SK-N-SH treated with all-trans-retinoic acid at 6 μM for 48 hours (cell line): ENCODE data around the gene IMMP2L.

ENCODE experiments used
- BACH2 ChIP-seq: fragments of 250-450 bp; sonication (Bioruptor Pico); IDR thresholded peaks from 2 replicates; pipeline ENCODE4 v1.9.0; 2021; ENCODE audit warnings: mild to moderate bottlenecking, borderline replicate concordance
- CSDC2 ChIP-seq: fragments of 250-450 bp; sonication (Bioruptor Pico); IDR thresholded peaks from 2 replicates; pipeline ENCODE4 v1.5.0; 2020; ENCODE audit warnings: mild to moderate bottlenecking, moderate library complexity
- ESRRG ChIP-seq: fragments of 250-450 bp; sonication (Bioruptor Pico); IDR thresholded peaks from 2 replicates; pipeline ENCODE4 v1.6.1; 2021; ENCODE audit warnings: mild to moderate bottlenecking
- RARB ChIP-seq: fragments of 250-450 bp; sonication (Bioruptor Pico); IDR thresholded peaks from 2 replicates; pipeline ENCODE4 v1.8.0; 2021; ENCODE audit warnings: mild to moderate bottlenecking, moderate library complexity
- TCF4 ChIP-seq: fragments of 250-450 bp; sonication (Bioruptor Pico); IDR thresholded peaks from 2 replicates; pipeline ENCODE4 v1.8.0; 2021; ENCODE audit warnings: mild to moderate bottlenecking, moderate library complexity, borderline replicate concordance
- TOX ChIP-seq: fragments of 250-450 bp; sonication (Bioruptor Pico); IDR thresholded peaks from 2 replicates; pipeline ENCODE4 v1.8.0; 2021; ENCODE audit warnings: mild to moderate bottlenecking, moderate library complexity, borderline replicate concordance
- ZFP3 ChIP-seq: fragments of 250-450 bp; sonication (Bioruptor Pico); IDR thresholded peaks from 2 replicates; pipeline ENCODE4 v1.5.0; 2020; ENCODE audit warnings: mild to moderate bottlenecking, moderate library complexity
- TF ChIP-seq, protein P1 (sequence below): fragments of 250-450 bp; sonication (Bioruptor Pico); IDR thresholded peaks from 2 replicates; pipeline ENCODE4 v1.8.0; 2020; ENCODE audit warnings: mild to moderate bottlenecking, moderate library complexity, borderline replicate concordance

- TF ChIP-seq ZFP3 (CRISPR knock-in tag) (no peak), TOX (CRISPR knock-in tag) (no peak), ESRRG (no peak), TCF4 (no peak), BACH2 (CRISPR knock-in tag) (no peak), RARB (CRISPR knock-in tag) (no peak), CSDC2 (no peak)
- TF ChIP-seq, protein P1, sequence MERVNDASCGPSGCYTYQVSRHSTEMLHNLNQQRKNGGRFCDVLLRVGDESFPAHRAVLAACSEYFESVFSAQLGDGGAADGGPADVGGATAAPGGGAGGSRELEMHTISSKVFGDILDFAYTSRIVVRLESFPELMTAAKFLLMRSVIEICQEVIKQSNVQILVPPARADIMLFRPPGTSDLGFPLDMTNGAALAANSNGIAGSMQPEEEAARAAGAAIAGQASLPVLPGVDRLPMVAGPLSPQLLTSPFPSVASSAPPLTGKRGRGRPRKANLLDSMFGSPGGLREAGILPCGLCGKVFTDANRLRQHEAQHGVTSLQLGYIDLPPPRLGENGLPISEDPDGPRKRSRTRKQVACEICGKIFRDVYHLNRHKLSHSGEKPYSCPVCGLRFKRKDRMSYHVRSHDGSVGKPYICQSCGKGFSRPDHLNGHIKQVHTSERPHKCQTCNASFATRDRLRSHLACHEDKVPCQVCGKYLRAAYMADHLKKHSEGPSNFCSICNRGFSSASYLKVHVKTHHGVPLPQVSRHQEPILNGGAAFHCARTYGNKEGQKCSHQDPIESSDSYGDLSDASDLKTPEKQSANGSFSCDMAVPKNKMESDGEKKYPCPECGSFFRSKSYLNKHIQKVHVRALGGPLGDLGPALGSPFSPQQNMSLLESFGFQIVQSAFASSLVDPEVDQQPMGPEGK (CRISPR knock-in tag), result no peak
These were observed 671.1 kb downstream of the IMMP2L start for GRCh38 chr7:110891197-110891596.
